Neural cell (in vitro differentiated cells): ENCODE data around the gene RNLS. TPM values are rescaled to one million over a fixed set of nuclear protein-coding genes. Genes with fewer than 3 reads are reported as not detected.

Experiments
- H2AFZ ChIP-seq: fragments of 200-600, 300-800 bp; sonication (generic), shearing (Covaris generic); 2 replicates; pipeline ENCODE4 v1.6.0; 2014; ENCODE audit warnings: low read depth, mild to moderate bottlenecking, antibody characterized with exemption, low read length, moderate library complexity
- H3F3A ChIP-seq: fragments of 200-600 bp; shearing (Covaris generic); 2 replicates; pipeline ENCODE4 v1.6.1; 2016; ENCODE audit warnings: mild to moderate bottlenecking, moderate library complexity, mixed read lengths, antibody characterized with exemption, low read length; ENCODE audit not compliant: insufficient read depth, poor library complexity, severe bottlenecking
- H3K27ac ChIP-seq: fragments of 200-600, 300-800 bp; sonication (generic), shearing (Covaris generic); 2 replicates; pipeline ENCODE4 v1.5.1; 2014; ENCODE audit warnings: mild to moderate bottlenecking, low read length, moderate library complexity
- H3K27me3 ChIP-seq: fragments of 300-800, 200-600 bp; sonication (generic), shearing (Covaris generic); 2 replicates; pipeline ENCODE4 v1.6.0; 2014; ENCODE audit warnings: mild to moderate bottlenecking, low read depth, low read length, moderate library complexity; ENCODE audit not compliant: insufficient read depth
- H3K36me3 ChIP-seq: fragments of 300-800, 200-600 bp; sonication (generic), shearing (Covaris generic); 2 replicates; pipeline ENCODE4 v1.5.1; 2014; ENCODE audit warnings: mild to moderate bottlenecking, antibody characterized with exemption, low read length, moderate library complexity; ENCODE audit not compliant: insufficient read depth
- H3K4me2 ChIP-seq: fragments of 300-800, 200-600 bp; sonication (generic), shearing (Covaris generic); 2 replicates; pipeline ENCODE4 v1.6.0; 2014; ENCODE audit warnings: mild to moderate bottlenecking, low read length
- H3K4me3 ChIP-seq: fragments of 300-800, 200-600 bp; sonication (generic), shearing (Covaris generic); 2 replicates; pipeline ENCODE4 v1.5.1; 2014; ENCODE audit warnings: mild to moderate bottlenecking, low read length, moderate library complexity
- H3K79me2 ChIP-seq: fragments of 200-600 bp; shearing (Covaris generic); replicated peaks from 2 replicates; pipeline ENCODE4 v1.6.0; 2014; ENCODE audit warnings: mild to moderate bottlenecking, low read length, moderate library complexity; ENCODE audit not compliant: insufficient read depth
- H3K9ac ChIP-seq: fragments of 300-800, 200-600 bp; sonication (generic), shearing (Covaris generic); 2 replicates; pipeline ENCODE4 v1.6.1; 2016; ENCODE audit warnings: mild to moderate bottlenecking, low read length, mixed read lengths
- H3K9me2 ChIP-seq: fragments of 200-600 bp; shearing (Covaris generic); 2 replicates; pipeline ENCODE4 v1.6.1; 2016; ENCODE audit warnings: mild to moderate bottlenecking, low read length, mixed read lengths; ENCODE audit not compliant: insufficient read depth
- H3K9me3 ChIP-seq: fragments of 200-600, 300-800 bp; sonication (generic), shearing (Covaris generic); 2 replicates; pipeline ENCODE4 v1.6.1; 2016; ENCODE audit warnings: mild to moderate bottlenecking, mixed run types, low read length, moderate library complexity, mixed read lengths
- H4K20me1 ChIP-seq: fragments of 200-600 bp; shearing (Covaris generic); 2 replicates; pipeline ENCODE4 v1.6.1; 2016; ENCODE audit warnings: mild to moderate bottlenecking, mixed run types; ENCODE audit not compliant: insufficient read depth
- CTCF ChIP-seq: fragments of 450-650 bp; IDR thresholded peaks from 2 replicates; pipeline ENCODE4 v1.5.1; 2014; ENCODE audit warnings: antibody characterized with exemption, mild to moderate bottlenecking, moderate library complexity; ENCODE audit not compliant: poor library complexity, severe bottlenecking
- EP300 ChIP-seq: fragments of 450-650 bp; conservative IDR thresholded peaks from 2 replicates; pipeline ENCODE4 v1.6.1; 2014; ENCODE audit warnings: antibody characterized with exemption, mild to moderate bottlenecking, moderate library complexity; ENCODE audit not compliant: poor library complexity, severe bottlenecking
- EZH2 ChIP-seq: fragments of 200-600, 300-800 bp; shearing (Covaris generic), sonication (generic); IDR thresholded peaks from 2 replicates; pipeline ENCODE4 v1.6.1; 2014; ENCODE audit warnings: antibody characterized with exemption, low read length, borderline replicate concordance, mild to moderate bottlenecking; ENCODE audit not compliant: insufficient read depth, poor library complexity, severe bottlenecking
- MXI1 ChIP-seq: fragments of 450-650 bp; conservative IDR thresholded peaks from 2 replicates; pipeline ENCODE4 v1.6.1; 2014; ENCODE audit warnings: antibody characterized with exemption, mild to moderate bottlenecking; ENCODE audit not compliant: poor library complexity, severe bottlenecking
- RAD21 ChIP-seq: fragments of 450-650 bp; conservative IDR thresholded peaks from 2 replicates; pipeline ENCODE4 v1.6.1; 2014; ENCODE audit warnings: antibody characterized with exemption, mild to moderate bottlenecking, moderate library complexity
- REST ChIP-seq: IDR thresholded peaks from 2 replicates; pipeline ENCODE4 v1.6.1; 2012; ENCODE audit warnings: borderline replicate concordance
- SMC3 ChIP-seq: fragments of 450-650 bp; conservative IDR thresholded peaks from 2 replicates; pipeline ENCODE4 v1.6.1; 2014; ENCODE audit warnings: antibody characterized with exemption, mild to moderate bottlenecking, moderate library complexity; ENCODE audit not compliant: poor library complexity
- TAF1 ChIP-seq: IDR thresholded peaks from 2 replicates; pipeline ENCODE4 v1.6.1; 2012; ENCODE audit warnings: low read depth
- polyA plus RNA-seq: library from polyadenylated mRNA; depleted of rRNA; stranded (reverse); fragments of >200 nt; gene quantifications from 2 replicates; pipeline ENCODE4 v1.2.3, GENCODE V29; 2014

Gene RNLS
- polyA plus RNA-seq, 1 donor from 2014 or later = 0.20 TPM

- Histone ChIP-seq H3K36me3 (no peaks in the 10 kb centered on the region), H3K27ac (no peak overlapping the region), H2AFZ (no peak overlapping the region), H3K4me2 (no peak overlapping the region), H3K27me3 (no peaks in the 10 kb centered on the region), H4K20me1 (no peaks in the 10 kb centered on the region), H3K9ac (no peak overlapping the region), H3F3A (no peaks in the 10 kb centered on the region), H3K4me3 (no peak overlapping the region), H3K9me2 (no peaks in the 10 kb centered on the region), H3K79me2 (no peaks in the 10 kb centered on the region), H3K9me3 (no peaks in the 10 kb centered on the region)
- TF ChIP-seq SMC3 = no peak
- no peak for TF ChIP-seq REST
- TF ChIP-seq RAD21 = no peak
- no peak for TF ChIP-seq EP300
- TF ChIP-seq CTCF = no peak
- no peak for TF ChIP-seq EZH2
- TF ChIP-seq MXI1 = no peak
- no peak for TF ChIP-seq TAF1
These were observed 312.0 kb downstream of the RNLS start for GRCh38 chr10:88270871-88271713.

GRCh38 chr10:88270061-88270808 lies 312.9 kb downstream of the RNLS start:
- H3K9me2 ChIP-seq = no peaks in the 10 kb centered on the region
- H2AFZ ChIP-seq = no peak overlapping the region
- no peak overlapping the region for H3K9ac ChIP-seq
- H3F3A ChIP-seq = no peaks in the 10 kb centered on the region
- TF ChIP-seq TAF1 (no peak), EZH2 (no peak), CTCF (no peak), REST (no peak), MXI1 (no peak)
- no peaks in the 10 kb centered on the region for H3K9me3 ChIP-seq
- H3K79me2 ChIP-seq = no peaks in the 10 kb centered on the region
- H3K27me3 ChIP-seq = no peaks in the 10 kb centered on the region
- H3K27ac ChIP-seq = no peak overlapping the region
- H3K36me3 ChIP-seq = no peaks in the 10 kb centered on the region
- H4K20me1 ChIP-seq = no peaks in the 10 kb centered on the region
- H3K4me3 ChIP-seq = no peak overlapping the region
- H3K4me2 ChIP-seq = no peak overlapping the region
